K562 (cell line): Measurements from ENCODE around the gene KIR3DL1. TPM values are rescaled to one million over a fixed set of nuclear protein-coding genes. Genes with fewer than 3 reads are reported as not detected.

Source experiments
- ARID3A ChIP-seq: IDR thresholded peaks from 2 replicates; pipeline ENCODE4 v1.6.1; 2012; ENCODE audit warnings: low read depth, low read length, improper control_type of control experiment, borderline replicate concordance
- CBFA2T2 ChIP-seq: fragments of 450-650 bp; conservative IDR thresholded peaks from 2 replicates; pipeline ENCODE4 v1.6.1; 2017; ENCODE audit warnings: mild to moderate bottlenecking
- KDM4B ChIP-seq, 2 experiments: fragments of 450-650 bp in 1 of 2; sonication (generic) in 1 of 2; IDR thresholded peaks; 2 replicates each; pipeline ENCODE4 v1.6.1; 2016 to 2017; ENCODE audit warnings: borderline replicate concordance in 2 of 2, antibody characterized with exemption in 1 of 2, low read depth in 1 of 2, mild to moderate bottlenecking in 1 of 2
- NR4A1 ChIP-seq, 2 experiments: fragments of 250-450 bp in 1 of 2; fragments of 450-650 bp in 1 of 2; sonication (Bioruptor Pico) in 1 of 2; IDR thresholded peaks; 2 replicates each; pipeline versions ENCODE4 v1.4.0 to v1.6.1; 2016 to 2020; ENCODE audit warnings: mild to moderate bottlenecking in 2 of 2, missing compliant biosample characterization in 1 of 2, missing genetic modification characterization in 1 of 2, moderate library complexity in 1 of 2
- RCOR1 ChIP-seq, 2 experiments: IDR thresholded peaks; 2 replicates each; pipeline ENCODE4 v1.6.1; 2012; ENCODE audit warnings: low read depth in 2 of 2, low read length in 2 of 2, borderline replicate concordance in 1 of 2, improper control_type of control experiment in 1 of 2
- SREBF2 ChIP-seq: sonication (generic); formaldehyde crosslinking; IDR thresholded peaks from 2 replicates; pipeline ENCODE4 v1.4.0; 2020; ENCODE audit warnings: mild to moderate bottlenecking, missing genetic modification reagents
- TGIF2 ChIP-seq: sonication (generic); formaldehyde crosslinking; IDR thresholded peaks from 2 replicates; pipeline ENCODE4 v1.8.1; 2022; ENCODE audit warnings: mild to moderate bottlenecking, missing genetic modification reagents, moderate library complexity
- THRA ChIP-seq: fragments of 450-650 bp; IDR thresholded peaks from 2 replicates; pipeline ENCODE4 v1.6.1; 2017; ENCODE audit warnings: mild to moderate bottlenecking, moderate library complexity
- WHSC1 ChIP-seq: IDR thresholded peaks from one replicate; pipeline ENCODE4 v1.6.1; 2012; ENCODE audit warnings: low read length, control low read depth, inconsistent platforms
- polyA plus RNA-seq, 8 experiments: library from polyadenylated mRNA; depleted of rRNA in 4 of 8; stranded (reverse) in 5 of 8; unstranded in 3 of 8; fragments of >200 nt; fragmentation: Nextera tagmentation in 2 of 8; fragmentation: Illumina TruSeq in 1 of 8; extraction: Ambion mirVana in 2 of 8; extraction: Trizol in 1 of 8; gene quantifications; 2 replicates each; pipeline versions ENCODE4 v1.2.1 to v1.2.3, GENCODE V29; 2011 to 2014; ENCODE audit warnings: inconsistent platforms in 1 of 8, missing spikeins in 1 of 8
- total RNA-seq, 7 experiments: library from RNA; depleted of rRNA in 6 of 7; stranded (reverse); fragments of >200 nt in 6 of 7; fragmentation: Illumina TruSeq in 2 of 7; extraction: Trizol in 2 of 7; gene quantifications; 2 replicates each; pipeline versions ENCODE4 v1.2.1 to v1.2.3, GENCODE V29; 2011 to 2021; ENCODE audit warnings: low replicate concordance in 1 of 7

KIR3DL1 gene
- total and polyA plus RNA-seq, 9 of the 15 experiments (the other 6 are each of a cell fraction or from before 2014, with no cell fraction given) = not detected

GRCh38 chr19:54803410-54803809, 12.9 kb upstream of the KIR3DL1 start, which contains the start of gene KIR2DL4 (continued):
- TF ChIP-seq THRA = no peak
- no peak for TF ChIP-seq NR4A1 (CRISPR knock-in tag; IDR thresholded peaks at IDR 0.05)
- TF ChIP-seq NR4A1 (tag; IDR thresholded peaks at IDR 0.05) = no peak
- no peak for TF ChIP-seq CBFA2T2
- TF ChIP-seq TGIF2 = no peak
- TF ChIP-seq SREBF2 (CRISPR knock-in tag) = no peak
- TF ChIP-seq KDM4B (IDR thresholded peaks at IDR 0.05; ENCODE audit: borderline replicate concordance in 2 of 2, low read depth in 1 of 2) = no peak
- TF ChIP-seq WHSC1 = no peak
- no peak for TF ChIP-seq ARID3A
- TF ChIP-seq RCOR1 (IDR thresholded peaks at IDR 0.05; ENCODE audit: borderline replicate concordance in 1 of 2, low read depth in 2 of 2, low read length in 2 of 2) = no peak
